HG03175 (cell line): ENCODE results near the gene TRPM5.

Source experiments
- ATAC-seq: cut with Tn5 transposase; IDR thresholded peaks from one replicate; pipeline ENCODE4 v1.9.1; 2021; ENCODE audit warnings: mild to moderate bottlenecking, moderate library complexity; ENCODE audit not compliant: unreplicated experiment

TRPM5 gene

GRCh38 chr11:2437516-2437915 is 6.8 kb downstream of the TRPM5 start:
- ATAC-seq = no peak

DNA sequence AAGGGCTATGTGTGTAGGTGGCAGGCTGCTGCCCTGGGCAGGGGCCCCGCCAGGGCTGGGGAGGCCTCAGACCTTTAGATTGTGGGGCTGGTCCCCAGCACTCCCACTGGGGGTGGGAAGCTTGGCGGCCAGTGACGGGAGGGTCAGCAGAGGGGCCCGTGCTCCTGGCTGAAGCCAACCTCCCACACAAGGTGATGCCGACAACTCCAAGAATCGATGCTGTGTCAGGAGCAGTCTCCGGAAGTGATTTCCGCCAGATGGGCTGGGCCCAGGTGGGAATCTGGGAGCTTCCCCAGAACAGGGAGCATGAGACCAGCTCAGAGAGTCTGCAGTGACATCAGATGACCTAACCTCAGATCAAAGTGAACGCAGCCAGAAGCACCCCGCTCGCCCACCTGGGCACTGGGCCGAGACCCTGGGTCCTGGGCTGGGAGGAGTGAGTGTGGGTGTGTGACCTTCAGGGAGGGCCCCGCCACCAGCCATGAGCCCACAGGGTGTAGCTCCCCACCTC is 7.7 kb downstream of the TRPM5 start:
- no peak for ATAC-seq

DNA sequence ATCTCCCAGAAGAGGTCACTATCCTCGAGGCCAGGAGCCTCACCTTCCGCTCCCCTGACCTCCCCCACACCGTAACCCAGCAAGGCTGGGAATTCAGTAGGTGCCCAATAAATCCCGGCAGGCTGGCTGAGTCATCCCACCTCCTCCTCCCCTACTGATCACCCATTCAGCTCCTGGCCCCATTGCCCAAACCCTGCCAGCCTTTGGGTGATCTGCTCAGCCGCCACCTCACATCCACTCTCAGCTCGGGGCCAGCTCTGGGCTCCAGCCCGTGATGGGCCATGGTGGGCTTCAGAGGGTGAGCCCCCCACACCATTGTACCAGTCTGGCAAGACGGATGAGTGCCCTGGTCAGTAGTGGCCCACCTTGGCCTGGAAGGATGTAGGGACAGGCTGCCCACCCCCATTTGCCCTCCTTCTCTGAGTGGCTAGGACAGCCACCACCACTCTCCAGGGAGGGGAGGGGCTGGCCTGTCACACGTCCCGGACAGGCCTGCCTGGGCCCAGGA is 8.2 kb downstream of the TRPM5 start:
- no peak for ATAC-seq

GRCh38 chr11:2435288-2436012 is 8.9 kb downstream of the TRPM5 start:
- ATAC-seq = no peak

GRCh38 chr11:2434506-2435255 is 9.6 kb downstream of the TRPM5 start:
- ATAC-seq = no peak

DNA sequence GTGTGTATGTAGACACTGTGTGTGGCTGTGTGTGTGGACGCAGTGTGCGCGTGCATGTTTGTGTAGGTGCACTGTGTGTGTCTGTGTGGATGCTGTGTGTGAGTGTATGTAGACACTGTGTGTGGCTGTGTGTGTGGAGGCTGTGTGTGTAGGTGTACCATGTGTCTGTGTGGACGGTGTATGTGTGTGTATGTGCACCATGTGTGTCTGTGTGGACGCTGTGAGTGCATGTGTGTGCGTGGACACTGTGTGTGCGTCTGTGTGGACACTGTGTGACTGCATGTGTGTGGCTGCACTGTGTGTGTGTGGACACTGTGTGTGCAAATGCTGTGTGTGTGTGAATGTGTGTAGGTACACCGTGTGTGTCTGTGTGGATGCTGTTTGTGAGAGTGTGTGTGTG is 10.3 kb downstream of the TRPM5 start:
- ATAC-seq = no peak

GRCh38 chr11:2433106-2433925 is 11.0 kb downstream of the TRPM5 start:
- ATAC-seq = no peak

GRCh38 chr11:2432628-2433071 is 11.7 kb downstream of the TRPM5 start:
- ATAC-seq = no peak

GRCh38 chr11:2432171-2432621 is 12.1 kb downstream of the TRPM5 start:
- no peak for ATAC-seq

DNA sequence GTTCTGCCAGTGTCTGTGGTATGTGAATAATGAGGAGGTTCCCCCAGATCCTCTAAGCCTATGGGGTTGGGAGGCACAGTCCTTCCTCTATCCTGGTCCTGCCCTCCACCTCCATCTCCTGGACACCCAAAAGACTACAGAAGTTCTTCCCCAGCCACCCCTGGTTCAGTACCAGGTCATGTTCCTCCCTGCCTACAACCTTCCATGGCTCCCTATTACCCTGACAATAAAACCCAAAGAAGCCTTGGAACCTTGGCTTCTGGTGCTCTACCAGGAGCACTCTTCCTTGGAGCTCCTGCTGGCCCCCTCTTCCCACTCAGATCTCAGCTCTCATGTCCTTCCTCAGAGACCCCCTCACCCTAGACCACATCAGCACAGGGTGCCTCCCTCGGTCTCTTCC is 12.9 kb downstream of the TRPM5 start:
- ATAC-seq = no peak

DNA sequence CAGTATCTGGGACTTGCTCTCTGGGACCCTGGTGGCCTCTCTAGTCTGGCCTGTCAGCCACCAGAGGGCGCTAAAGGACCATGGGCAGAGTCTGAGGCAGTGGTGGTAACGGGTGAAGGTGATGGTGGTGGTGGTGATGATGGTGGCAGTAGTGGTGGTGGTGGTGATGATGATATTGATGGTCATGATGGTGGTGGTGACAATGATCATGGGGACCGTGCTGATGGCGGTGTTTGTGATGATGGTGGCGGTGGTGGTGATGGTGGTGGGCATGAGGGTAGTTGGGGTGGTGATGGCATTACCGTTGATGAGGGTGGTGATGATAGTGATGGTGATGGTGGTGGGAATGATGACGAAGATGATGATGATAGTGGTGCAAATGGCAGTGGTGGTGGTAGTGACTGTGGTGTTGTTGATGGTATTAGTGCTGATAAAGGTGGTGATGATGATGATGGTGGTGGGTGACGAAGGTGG is 16.0 kb downstream of the TRPM5 start:
- ATAC-seq = no peak

DNA sequence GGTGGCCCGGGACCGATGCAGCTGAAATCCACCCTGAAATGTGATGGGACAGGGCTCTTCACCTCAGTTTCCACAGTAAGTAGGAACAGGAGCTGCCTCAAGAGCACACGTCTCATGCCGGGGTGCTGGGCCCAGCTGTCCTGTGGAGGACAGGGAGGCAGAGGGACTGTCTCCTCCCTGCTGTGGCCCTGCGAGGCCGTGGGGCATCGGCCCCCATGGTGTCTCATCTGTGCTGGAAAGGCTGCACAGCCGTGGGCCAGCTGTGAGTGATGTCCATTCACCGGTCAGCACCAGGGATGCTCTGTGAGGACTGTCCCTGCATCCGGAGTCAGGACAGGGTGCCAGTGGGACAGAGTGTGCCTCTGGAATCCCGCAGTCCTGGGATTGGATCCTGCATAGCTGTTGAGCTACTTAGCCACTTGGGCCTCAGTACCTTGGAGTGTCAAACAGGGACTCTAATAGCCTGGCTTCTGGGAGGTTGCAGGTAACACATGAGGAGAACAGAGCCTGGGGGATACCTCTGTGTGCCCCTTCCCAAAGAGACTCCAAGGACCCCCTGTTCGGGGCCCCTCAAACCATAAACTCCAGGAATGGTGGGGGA is 16.5 kb downstream of the TRPM5 start:
- ATAC-seq = no peak

DNA sequence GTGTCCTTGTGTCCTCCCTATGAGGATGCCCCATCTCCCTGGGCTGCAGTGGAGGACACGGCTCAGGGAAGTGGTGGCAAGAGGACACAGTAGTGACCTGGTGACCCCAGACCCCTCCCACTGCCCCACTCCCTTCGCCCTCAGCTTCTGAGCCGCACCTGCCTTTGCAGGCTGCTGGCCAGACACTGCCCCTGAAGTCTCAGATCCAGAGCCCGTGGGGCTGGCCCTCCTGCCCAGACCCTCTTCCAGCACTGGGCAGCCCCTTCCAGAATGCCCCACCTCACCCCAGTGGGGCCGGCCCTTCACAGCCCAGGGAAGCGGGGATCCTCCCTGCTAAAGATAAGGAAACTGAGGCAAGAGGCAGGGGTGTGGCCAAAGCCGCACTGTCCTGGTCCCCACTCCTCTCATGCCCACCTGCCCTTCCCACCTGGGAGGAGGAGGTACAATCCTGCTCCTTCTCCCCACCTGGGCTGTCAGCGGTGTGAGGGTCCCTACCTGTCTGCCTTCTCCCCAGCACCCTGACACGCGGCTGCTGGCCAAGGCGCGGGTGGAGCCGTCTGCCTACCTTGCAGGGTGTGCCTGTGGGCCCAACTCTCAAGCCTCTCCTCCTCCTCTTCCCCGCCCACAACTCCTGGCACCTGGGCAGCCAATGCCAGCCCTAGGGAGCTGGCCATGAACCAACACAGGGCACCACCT is 17.3 kb downstream of the TRPM5 start:
- no peak for ATAC-seq

DNA sequence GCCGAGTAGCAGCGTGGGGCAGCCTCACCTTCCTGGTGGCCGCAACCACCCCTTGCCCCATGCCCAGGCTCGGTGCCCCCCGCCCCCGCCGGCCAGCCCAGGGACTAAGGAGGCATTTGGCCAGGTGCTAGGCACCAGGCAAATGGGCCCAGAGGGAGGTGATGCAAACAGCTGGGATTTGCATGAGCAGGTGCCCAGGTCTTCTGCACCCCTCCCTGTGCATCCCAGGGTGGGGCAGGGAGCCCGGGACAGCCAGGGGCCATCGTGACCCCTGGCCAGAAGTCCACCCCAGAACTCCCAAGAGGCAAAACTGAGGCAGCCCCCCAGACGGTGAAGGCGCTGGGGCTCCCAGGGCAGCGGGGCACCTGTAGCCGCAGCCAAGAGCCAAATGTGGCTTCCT is 18.1 kb downstream of the TRPM5 start:
- ATAC-seq = no peak

- ATAC-seq = no peak
These were observed 18.8 kb downstream of the TRPM5 start for GRCh38 chr11:2425506-2425905.

GRCh38 chr11:2424811-2425495 is 19.4 kb downstream of the TRPM5 start:
- no peak for ATAC-seq

DNA sequence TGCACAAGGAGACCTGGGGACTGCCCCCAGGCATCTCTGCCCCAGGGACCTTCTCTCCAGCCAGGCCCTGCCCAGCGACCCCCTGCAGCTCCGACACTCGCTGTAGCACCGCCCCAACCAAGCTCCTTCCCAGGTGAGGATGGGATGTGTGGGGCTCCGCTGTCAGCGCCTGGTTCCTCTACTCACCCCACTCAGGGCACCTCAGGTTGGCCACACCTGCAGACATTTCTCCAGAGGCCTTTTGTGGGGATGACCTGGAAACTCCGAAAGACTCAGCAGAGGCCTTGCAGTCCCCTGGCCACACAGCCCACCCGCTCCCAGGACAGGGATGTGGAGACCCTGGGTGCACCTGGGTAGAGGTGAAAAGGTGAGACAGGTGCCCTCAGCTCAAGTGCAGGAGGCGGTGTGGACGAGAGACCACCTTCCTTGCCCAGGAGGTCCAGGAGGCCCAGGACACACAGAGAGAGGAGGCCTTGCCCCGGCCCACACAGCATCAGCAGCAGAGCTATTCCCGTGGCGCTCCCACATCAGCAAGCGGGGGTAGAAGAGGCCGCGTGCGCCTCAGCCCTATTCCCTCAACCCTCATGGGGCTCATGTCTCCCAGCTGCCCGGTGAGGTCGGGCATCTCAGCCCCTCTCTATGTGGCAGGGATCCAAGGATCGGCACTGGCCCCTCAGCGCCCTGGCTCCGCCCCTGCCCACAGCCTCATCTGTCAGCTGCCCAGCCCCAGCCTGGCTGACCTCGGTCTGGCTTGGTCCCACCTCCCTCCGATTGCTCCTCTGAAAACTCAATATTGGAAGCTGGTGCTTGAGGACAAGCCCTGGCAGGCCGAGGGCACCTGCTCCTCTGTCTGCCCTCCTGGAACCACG is 20.9 kb downstream of the TRPM5 start:
- ATAC-seq = no peak

GRCh38 chr11:2422461-2423156 is 21.7 kb downstream of the TRPM5 start:
- ATAC-seq = no peak
